ENCODE results near the gene RIPPLY2.

DNA sequence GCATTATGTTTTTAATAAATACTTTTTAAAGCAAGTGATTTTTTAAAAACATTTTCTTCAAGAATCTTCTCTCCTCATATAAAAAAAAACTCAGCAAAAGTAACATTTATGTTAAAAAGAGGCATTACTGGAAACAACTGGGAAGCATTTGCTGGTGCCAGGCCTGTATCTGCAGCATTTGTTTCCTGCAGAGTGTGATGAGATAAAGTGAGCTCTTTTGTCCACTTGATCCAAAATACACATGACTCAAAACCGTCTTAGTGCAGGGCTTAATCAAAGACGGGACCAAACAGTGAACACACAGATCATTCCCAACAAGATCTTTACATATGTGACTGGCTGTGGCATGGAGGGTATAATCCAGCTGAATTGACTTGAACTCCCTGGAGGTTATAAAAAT, 28.3 kb upstream of the RIPPLY2 start:
- TF ChIP-seq FOXP2 (optimal IDR thresholded peaks at IDR 0.05; ENCODE audit: control extremely low read depth, extremely low read length, insufficient read depth) (no peak), EZH2 (IDR thresholded peaks at IDR 0.05) (no peak), POLR2AphosphoS5 (IDR thresholded peaks at IDR 0.05; ENCODE audit: borderline replicate concordance, low read depth, low read length) (no peak)
